Neuronal stem cell (in vitro differentiated cells): ENCODE measurements around the gene ABHD10.
"Not testable (repeated sequence)": the region's sequence is repeated elsewhere in the genome, so short reads cannot be mapped to it uniquely, and the experiment has no call there.

Experiments used
- DNase-seq: peaks from one replicate; pipeline ENCODE4 v3.0.0-alpha.2; 2013; ENCODE audit warnings: low spot score
- H2AFZ ChIP-seq: one replicate; pipeline ENCODE4 v1.6.1; 2013; ENCODE audit warnings: mild to moderate bottlenecking, low read length, inconsistent platforms
- H2AK5ac ChIP-seq: 2 replicates; pipeline ENCODE4 v1.6.1; 2013; ENCODE audit warnings: low read depth, mild to moderate bottlenecking, inconsistent platforms, low read length, moderate library complexity, mixed read lengths
- H2BK120ac ChIP-seq: 2 replicates; pipeline ENCODE4 v1.6.1; 2013; ENCODE audit warnings: low read depth, mild to moderate bottlenecking, inconsistent platforms, low read length, moderate library complexity, mixed read lengths
- H2BK12ac ChIP-seq: one replicate; pipeline ENCODE4 v1.6.1; 2013; ENCODE audit warnings: low read length, inconsistent platforms
- H2BK15ac ChIP-seq: 2 replicates; pipeline ENCODE4 v1.6.1; 2013; ENCODE audit warnings: mild to moderate bottlenecking, low read length, inconsistent platforms, mixed read lengths
- H2BK5ac ChIP-seq: one replicate; pipeline ENCODE4 v1.6.1; 2013; ENCODE audit warnings: inconsistent platforms, mild to moderate bottlenecking, low read length, moderate library complexity
- H3K14ac ChIP-seq: one replicate; pipeline ENCODE4 v1.6.1; 2013; ENCODE audit warnings: low read length, inconsistent platforms
- H3K18ac ChIP-seq: 2 replicates; pipeline ENCODE4 v1.6.1; 2013; ENCODE audit warnings: low read length, inconsistent platforms
- H3K23ac ChIP-seq: 2 replicates; pipeline ENCODE4 v1.6.1; 2013; ENCODE audit warnings: low read depth, mild to moderate bottlenecking, mixed read lengths, low read length, inconsistent platforms; ENCODE audit not compliant: poor library complexity
- H3K27ac ChIP-seq: replicated peaks from 3 replicates; pipeline ENCODE4 v1.5.1; 2013; ENCODE audit warnings: low read length, inconsistent platforms
- H3K27me3 ChIP-seq, 3 experiments: 2 replicates each; pipeline ENCODE4 v1.6.1; 2013; ENCODE audit warnings: low read length in 3 of 3, mild to moderate bottlenecking in 2 of 3, inconsistent platforms in 1 of 3, low read depth in 1 of 3, mixed read lengths in 1 of 3, moderate library complexity in 1 of 3; ENCODE audit not compliant: control insufficient read depth in 3 of 3, insufficient read depth in 3 of 3
- H3K36me3 ChIP-seq, 2 donors: replicated peaks in 1 of 2; 2 replicates each; pipeline ENCODE4 v1.6.1; 2013; ENCODE audit warnings: low read length in 2 of 2; ENCODE audit not compliant: control insufficient read depth in 2 of 2, insufficient read depth in 2 of 2
- H3K4ac ChIP-seq: 2 replicates; pipeline ENCODE4 v1.6.1; 2013; ENCODE audit warnings: inconsistent platforms, mild to moderate bottlenecking, low read length, moderate library complexity
- H3K4me1 ChIP-seq, 2 donors: 1 replicate in 1 of 2; 2 replicates in 1 of 2; pipeline ENCODE4 v1.6.1; 2013; ENCODE audit warnings: low read length in 2 of 2, low read depth in 1 of 2; ENCODE audit not compliant: control insufficient read depth in 2 of 2, insufficient read depth in 1 of 2
- H3K4me2 ChIP-seq: one replicate; pipeline ENCODE4 v1.6.1; 2013; ENCODE audit warnings: mild to moderate bottlenecking, low read length, inconsistent platforms; ENCODE audit not compliant: insufficient read depth, poor library complexity, severe bottlenecking
- H3K4me3 ChIP-seq, 2 donors: 2 replicates each; pipeline ENCODE4 v1.5.1; 2013; ENCODE audit warnings: low read length in 2 of 2, mild to moderate bottlenecking in 2 of 2, inconsistent platforms in 1 of 2, moderate library complexity in 1 of 2
- H3K79me1 ChIP-seq: one replicate; pipeline ENCODE4 v1.6.1; 2013; ENCODE audit warnings: low read depth, mild to moderate bottlenecking, inconsistent platforms, low read length, moderate library complexity
- H3K9ac ChIP-seq: one replicate; pipeline ENCODE4 v1.6.1; 2013; ENCODE audit warnings: mild to moderate bottlenecking, low read depth, low read length, inconsistent platforms; ENCODE audit not compliant: poor library complexity
- H3K9me3 ChIP-seq, 2 donors: replicated peaks in 1 of 2; 2 replicates each; pipeline versions ENCODE3 to v1.6.1; 2013; ENCODE audit warnings: low read length in 2 of 2, mild to moderate bottlenecking in 2 of 2, inconsistent platforms in 1 of 2, low read depth in 1 of 2, mixed read lengths in 1 of 2, moderate library complexity in 1 of 2; ENCODE audit not compliant: control insufficient read depth in 2 of 2, insufficient read depth in 1 of 2
- H4K8ac ChIP-seq: one replicate; pipeline ENCODE4 v1.6.1; 2013; ENCODE audit warnings: low read depth, mild to moderate bottlenecking, inconsistent platforms, low read length, moderate library complexity
- H4K91ac ChIP-seq: one replicate; pipeline ENCODE4 v1.6.1; 2013; ENCODE audit warnings: low read length, low read depth, mild to moderate bottlenecking, inconsistent platforms; ENCODE audit not compliant: poor library complexity
- WGBS, 2 donors: extraction: QIAGEN DNeasy Blood & Tissue Kit; methylation state at CpG; one replicate each; pipeline ENCODE4 v1.1.7; 2013; ENCODE audit warnings: missing lambda C conversion rate in 2 of 2, mixed read lengths in 1 of 2; ENCODE audit not compliant: insufficient read length in 2 of 2, insufficient replicate concordance in 1 of 2; ENCODE audit errors: extremely low coverage in 2 of 2; 5-methylcytosine and 5-hydroxymethylcytosine counted together

The ABHD10 gene

DNA sequence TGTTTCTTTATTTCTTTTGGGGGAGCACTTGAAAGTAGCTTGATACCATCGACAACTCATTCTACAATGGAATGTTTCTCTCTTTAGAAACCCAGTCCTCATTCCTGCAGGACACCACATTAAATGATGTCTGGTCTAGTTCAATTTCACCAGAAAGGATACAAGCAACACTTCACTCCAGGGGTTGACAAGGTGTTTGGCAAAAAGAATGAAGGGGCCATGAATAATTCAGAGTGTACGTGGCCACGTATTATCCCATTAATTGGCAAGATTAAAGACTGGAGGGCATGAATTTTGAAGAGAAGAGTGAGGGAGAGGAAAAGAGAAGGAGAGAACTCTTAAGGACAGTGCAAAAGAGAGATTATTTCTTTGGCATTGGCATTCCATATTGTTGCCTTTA lies 56.4 kb downstream of the ABHD10 start:
- peaks cover 2 to 8% of the 10 kb centered on the region in 2 donors for H3K9me3 ChIP-seq
- WGBS, 2 donors, result no CpG with 5 or more reads among the region's 3 CpGs
- no peak overlapping the region for H2BK5ac ChIP-seq
- no peak overlapping the region for H4K8ac ChIP-seq
- no peak overlapping the region for H3K4me2 ChIP-seq
- DNase-seq, result no peak
- H3K27me3 ChIP-seq, result no peaks in the 10 kb centered on the region
- no peak overlapping the region for H2BK15ac ChIP-seq
- no peak overlapping the region for H3K4me3 ChIP-seq
- H3K4me1 ChIP-seq, result peaks cover 0 to 20% of the 10 kb centered on the region in 2 donors
- H4K91ac ChIP-seq, result no peak overlapping the region
- H3K27ac ChIP-seq, result no peak overlapping the region
- no peak overlapping the region for H2AFZ ChIP-seq
- no peak overlapping the region for H3K18ac ChIP-seq
- H3K14ac ChIP-seq, result no peak overlapping the region
- H3K23ac ChIP-seq, result no peak overlapping the region
- H2AK5ac ChIP-seq, result no peak overlapping the region
- H2BK12ac ChIP-seq, result no peak overlapping the region
- H3K4ac ChIP-seq, result no peak overlapping the region
- H3K9ac ChIP-seq, result no peak overlapping the region
- H2BK120ac ChIP-seq, result no peak overlapping the region
- H3K79me1 ChIP-seq, result no peaks in the 10 kb centered on the region
- H3K36me3 ChIP-seq, result no peaks in the 10 kb centered on the region

DNA sequence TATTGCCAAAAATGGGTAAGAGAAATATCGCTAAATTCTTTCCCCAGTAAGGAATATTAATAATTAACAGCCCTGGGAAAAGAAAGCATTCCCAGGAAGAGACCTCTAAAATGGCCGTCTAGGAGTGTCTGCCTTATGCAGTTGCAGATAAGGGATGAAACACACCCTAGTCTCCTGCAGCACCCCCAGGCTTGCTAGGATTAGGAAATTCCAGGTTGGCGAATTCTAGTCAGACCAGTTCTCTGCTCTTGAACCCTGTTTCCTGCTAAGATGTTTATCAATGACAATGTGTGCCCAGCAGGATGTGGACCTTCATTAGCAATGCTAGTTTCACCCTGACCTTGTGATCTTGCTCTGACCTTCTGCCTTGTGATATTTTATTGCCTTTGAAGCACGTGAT lies 58.4 kb downstream of the ABHD10 start:
- H3K4me3 ChIP-seq, H3K23ac ChIP-seq, H3K27me3 ChIP-seq, H2BK15ac ChIP-seq, H2AFZ ChIP-seq, H3K27ac ChIP-seq, H3K9me3 ChIP-seq, H3K18ac ChIP-seq, H3K14ac ChIP-seq, H3K36me3 ChIP-seq, H2AK5ac ChIP-seq, H3K4me2 ChIP-seq, H3K79me1 ChIP-seq, H3K4ac ChIP-seq, H2BK12ac ChIP-seq, DNase-seq, H2BK120ac ChIP-seq, H3K9ac ChIP-seq, H4K8ac ChIP-seq, H4K91ac ChIP-seq, H2BK5ac ChIP-seq: not testable (repeated sequence)
- WGBS, 2 donors, result no CpG with 5 or more reads among the region's 4 CpGs
- H3K4me1 ChIP-seq, result peaks cover 0 to 32% of the 10 kb centered on the region in 2 donors

DNA sequence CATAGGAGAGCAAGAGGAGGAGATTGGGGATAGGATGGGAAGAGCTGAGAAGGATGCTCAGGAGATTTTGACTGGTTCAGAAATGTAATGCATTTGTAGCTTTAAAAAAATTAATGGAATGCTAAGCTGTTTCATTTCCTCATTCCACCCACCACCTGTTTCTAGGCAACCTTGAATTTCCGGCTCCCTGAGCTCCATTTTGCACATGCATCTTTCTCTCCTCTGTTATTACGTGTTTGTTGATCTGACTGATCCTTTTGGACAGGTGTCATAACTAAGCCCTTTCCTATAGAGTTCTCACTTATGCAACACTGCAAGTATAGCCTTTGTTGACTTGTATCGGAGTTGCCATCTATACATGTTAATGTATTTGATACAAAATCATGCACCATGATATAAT lies 60.0 kb downstream of the ABHD10 start:
- H3K4me3 ChIP-seq, result no peak overlapping the region
- no peak overlapping the region for H3K4ac ChIP-seq
- peaks cover 0 to 45% of the 10 kb centered on the region in 2 donors for H3K4me1 ChIP-seq
- H2BK5ac ChIP-seq, result no peak overlapping the region
- H4K91ac ChIP-seq, result no peak overlapping the region
- no peaks in the 10 kb centered on the region for H3K79me1 ChIP-seq
- H3K9me3 ChIP-seq, result peaks cover 0 to 2% of the 10 kb centered on the region in 2 donors
- H3K27ac ChIP-seq, result no peak overlapping the region
- no peak overlapping the region for H2BK15ac ChIP-seq
- no peaks in the 10 kb centered on the region for H3K27me3 ChIP-seq
- no peak overlapping the region for H4K8ac ChIP-seq
- H2BK12ac ChIP-seq, result no peak overlapping the region
- no peak overlapping the region for H3K23ac ChIP-seq
- no peak overlapping the region for H3K18ac ChIP-seq
- no CpG with 5 or more reads among the region's 3 CpGs for WGBS, 2 donors
- DNase-seq, result no peak
- no peak overlapping the region for H3K4me2 ChIP-seq
- no peak overlapping the region for H2AK5ac ChIP-seq
- no peaks in the 10 kb centered on the region for H3K36me3 ChIP-seq
- H2AFZ ChIP-seq, result peak overlapping the region; percentile 30
- H2BK120ac ChIP-seq, result no peak overlapping the region
- no peak overlapping the region for H3K9ac ChIP-seq
- H3K14ac ChIP-seq, result no peak overlapping the region

DNA sequence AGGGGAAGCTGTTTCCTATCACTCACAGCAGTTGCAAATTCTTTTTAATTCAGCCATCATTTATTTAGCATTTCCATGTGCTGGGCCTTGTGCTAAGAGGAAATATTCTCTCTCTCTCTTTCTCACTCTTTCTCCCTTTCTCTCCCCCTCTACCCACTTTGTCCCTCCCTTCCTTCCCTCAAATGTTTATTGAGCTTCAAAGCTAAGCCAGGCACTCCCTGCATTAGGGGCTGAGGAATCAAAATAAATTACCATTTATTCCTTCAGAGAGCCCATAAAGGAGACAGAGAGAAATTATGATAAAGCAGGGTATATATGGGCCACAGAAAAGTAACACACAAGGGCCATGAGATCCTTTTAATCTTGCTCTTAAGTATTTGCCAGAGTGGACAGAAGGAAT lies 62.5 kb downstream of the ABHD10 start:
- Histone ChIP-seq H3K14ac (no peak overlapping the region), H3K27ac (no peak overlapping the region), H2AK5ac (no peak overlapping the region), H4K91ac (no peak overlapping the region), H4K8ac (no peak overlapping the region), H2AFZ (no peak overlapping the region), H3K79me1 (no peaks in the 10 kb centered on the region), H3K9me3 (peaks cover 1 to 2% of the 10 kb centered on the region in 2 donors), H2BK15ac (no peak overlapping the region), H3K4me3 (no peak overlapping the region), H3K9ac (no peak overlapping the region), H2BK120ac (no peak overlapping the region), H3K4ac (no peak overlapping the region), H3K23ac (no peak overlapping the region), H2BK5ac (no peak overlapping the region), H3K27me3 (no peaks in the 10 kb centered on the region), H3K4me1 (peaks cover 0 to 37% of the 10 kb centered on the region in 2 donors), H3K18ac (no peak overlapping the region), H3K36me3 (no peaks in the 10 kb centered on the region), H2BK12ac (no peak overlapping the region), H3K4me2 (no peak overlapping the region)
- DNase-seq, result no peak
